ENCODE measurements around the gene PPP4C.
"Not testable (repeated sequence)": the region's sequence is repeated elsewhere in the genome, so short reads cannot be mapped to it uniquely, and the experiment has no call there.

- not testable (repeated sequence) for TF ChIP-seq CTCF, POLR2A, POLR2AphosphoS5 (IDR thresholded peaks at IDR 0.05)
These were observed 39.0 kb downstream of the PPP4C start for GRCh38 chr16:30114833-30115232.

Data from gastroesophageal sphincter (tissue), 3 donors.